Activated CD8-positive, alpha-beta memory T cell treated with anti-CD3 and anti-CD28 coated beads, Interleukin-2, amount 50 U/mL, for 1 hour (primary cell): ENCODE measurements around the gene GIMAP8.
"Not testable (repeated sequence)": the region's sequence is repeated elsewhere in the genome, so short reads cannot be mapped to it uniquely, and the experiment has no call there.

Experiments
- DNase-seq: peaks from one replicate; pipeline ENCODE4 v3.0.0-alpha.2; 2020; ENCODE audit errors: extremely low read depth

Gene GIMAP8

DNA sequence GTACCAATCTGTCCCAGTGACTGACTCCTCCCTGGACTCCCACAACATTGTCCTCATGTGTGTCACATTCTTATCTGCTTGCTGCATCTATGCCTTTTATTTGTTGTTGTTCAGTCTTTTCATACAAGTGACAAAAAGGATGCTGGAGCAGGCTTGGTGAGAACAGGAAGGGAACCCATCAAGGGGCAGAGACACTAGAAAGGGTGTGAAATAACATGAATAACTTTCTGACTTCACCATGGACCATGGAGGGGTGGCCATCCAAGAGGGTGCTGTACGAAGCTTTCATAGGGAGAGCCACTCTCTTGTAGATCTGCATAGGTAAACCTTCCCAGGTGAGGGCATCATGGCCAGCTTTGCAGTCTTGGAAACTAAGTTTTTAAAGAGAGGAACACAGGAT, 14.5 kb downstream of the GIMAP8 start:
- no peak for DNase-seq

DNA sequence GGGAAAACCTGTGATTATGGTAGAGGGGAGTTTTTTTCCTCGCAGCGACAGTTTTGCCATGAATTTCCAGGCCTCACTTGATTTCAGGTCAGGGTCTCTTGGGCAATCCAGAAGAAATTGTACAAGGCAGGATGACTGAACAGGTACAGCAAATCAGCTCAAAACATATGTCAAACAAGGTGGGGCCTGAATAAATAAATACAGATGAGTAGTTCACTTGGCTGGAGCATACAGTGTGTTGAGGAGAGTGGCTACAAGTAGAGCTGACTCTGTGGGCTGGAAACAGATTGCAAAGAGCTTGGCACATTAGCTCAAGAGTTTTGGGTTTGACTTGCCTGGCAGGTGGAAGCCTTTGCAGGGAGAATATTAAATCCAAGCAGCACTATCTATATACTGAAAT, 15.0 kb downstream of the GIMAP8 start:
- no peak for DNase-seq

DNA sequence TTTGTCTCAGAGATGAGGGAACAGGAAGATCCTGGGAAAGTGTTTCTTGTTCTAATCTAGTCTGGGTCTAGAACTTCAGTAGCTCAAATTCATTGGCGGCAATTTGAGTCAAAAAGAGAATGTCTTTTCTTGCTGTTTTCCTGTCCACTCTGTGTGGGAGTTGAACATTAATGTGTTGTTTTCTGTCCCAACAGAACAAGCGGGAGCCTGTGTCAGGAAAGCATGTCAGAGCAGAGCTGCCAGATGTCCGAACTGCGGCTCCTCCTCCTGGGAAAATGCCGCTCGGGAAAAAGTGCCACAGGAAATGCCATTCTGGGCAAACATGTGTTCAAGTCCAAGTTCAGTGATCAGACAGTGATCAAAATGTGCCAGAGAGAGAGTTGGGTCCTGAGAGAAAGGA, 16.0 kb downstream of the GIMAP8 start:
- no peak for DNase-seq

DNA sequence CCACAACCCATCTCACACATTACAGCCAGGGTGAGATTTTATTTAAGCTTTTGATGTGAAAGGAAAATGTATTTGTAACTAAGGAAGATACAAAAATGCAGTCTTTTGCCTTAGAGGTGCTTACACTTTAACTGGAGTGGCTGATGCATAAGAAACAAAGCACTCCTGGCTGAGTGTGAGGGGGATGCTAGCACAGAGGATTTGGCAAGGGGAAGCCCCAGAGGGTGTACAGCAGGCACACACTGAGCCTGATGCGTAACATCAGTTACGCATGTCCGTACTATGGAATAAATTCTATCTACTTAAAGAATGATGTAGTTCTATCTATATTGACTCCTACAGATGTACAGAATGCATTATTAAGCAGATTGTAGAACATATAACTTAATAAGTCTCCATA, 17.8 kb downstream of the GIMAP8 start:
- DNase-seq, result no peak

DNA sequence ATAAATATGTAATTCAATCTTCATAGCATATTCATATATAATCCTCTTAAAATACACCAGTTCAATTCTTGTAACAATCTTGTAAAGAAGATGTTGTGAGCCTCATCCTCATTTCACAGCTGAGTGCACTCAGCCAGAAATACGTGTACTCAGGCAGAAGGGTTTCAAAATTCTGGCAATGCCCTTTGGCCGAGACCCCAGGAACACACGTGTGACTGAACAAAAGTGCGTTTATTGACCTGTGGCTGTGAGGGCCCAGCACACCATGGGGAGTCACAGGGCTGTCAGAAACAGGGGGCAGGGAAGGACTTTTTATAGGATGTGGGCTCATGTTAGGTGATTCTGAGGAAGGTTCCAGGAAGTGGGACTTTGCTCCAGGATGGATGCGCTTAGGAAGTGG, 21.5 kb downstream of the GIMAP8 start:
- DNase-seq, result no peak

DNA sequence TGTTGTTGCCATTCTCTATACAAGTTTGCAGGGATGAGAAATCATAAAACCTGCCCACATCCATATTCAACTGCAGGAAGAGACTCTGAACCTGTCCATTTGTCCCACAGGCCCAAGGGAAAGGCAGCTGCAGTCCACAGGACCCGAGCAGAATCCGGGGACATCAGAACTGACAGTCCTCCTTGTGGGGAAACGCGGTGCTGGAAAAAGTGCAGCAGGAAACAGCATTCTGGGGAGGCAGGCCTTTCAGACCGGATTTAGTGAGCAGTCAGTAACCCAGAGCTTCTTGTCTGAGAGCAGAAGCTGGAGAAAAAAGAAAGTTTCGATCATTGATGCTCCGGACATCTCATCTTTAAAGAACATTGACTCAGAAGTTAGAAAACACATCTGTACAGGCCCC, 23.5 kb downstream of the GIMAP8 start:
- no peak for DNase-seq

DNA sequence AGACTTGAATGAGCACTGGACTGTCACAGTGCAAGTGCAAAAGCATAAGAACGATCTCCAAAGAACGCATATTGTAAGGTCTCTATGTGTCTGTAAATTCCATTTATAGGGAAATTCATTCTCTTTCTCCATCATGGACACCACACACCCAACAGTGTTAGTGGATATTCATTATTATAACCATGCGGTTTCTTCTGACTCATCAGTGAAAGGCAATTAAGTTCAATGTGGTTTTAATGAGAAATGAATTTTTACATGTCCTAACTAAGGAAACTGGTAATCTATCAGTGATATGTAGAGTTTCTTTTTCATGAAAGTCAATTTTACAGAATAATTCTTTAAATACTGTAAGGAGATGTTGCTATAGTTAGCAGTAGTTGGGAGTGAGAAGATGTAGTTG, 25.9 kb downstream of the GIMAP8 start:
- DNase-seq, result no peak

DNA sequence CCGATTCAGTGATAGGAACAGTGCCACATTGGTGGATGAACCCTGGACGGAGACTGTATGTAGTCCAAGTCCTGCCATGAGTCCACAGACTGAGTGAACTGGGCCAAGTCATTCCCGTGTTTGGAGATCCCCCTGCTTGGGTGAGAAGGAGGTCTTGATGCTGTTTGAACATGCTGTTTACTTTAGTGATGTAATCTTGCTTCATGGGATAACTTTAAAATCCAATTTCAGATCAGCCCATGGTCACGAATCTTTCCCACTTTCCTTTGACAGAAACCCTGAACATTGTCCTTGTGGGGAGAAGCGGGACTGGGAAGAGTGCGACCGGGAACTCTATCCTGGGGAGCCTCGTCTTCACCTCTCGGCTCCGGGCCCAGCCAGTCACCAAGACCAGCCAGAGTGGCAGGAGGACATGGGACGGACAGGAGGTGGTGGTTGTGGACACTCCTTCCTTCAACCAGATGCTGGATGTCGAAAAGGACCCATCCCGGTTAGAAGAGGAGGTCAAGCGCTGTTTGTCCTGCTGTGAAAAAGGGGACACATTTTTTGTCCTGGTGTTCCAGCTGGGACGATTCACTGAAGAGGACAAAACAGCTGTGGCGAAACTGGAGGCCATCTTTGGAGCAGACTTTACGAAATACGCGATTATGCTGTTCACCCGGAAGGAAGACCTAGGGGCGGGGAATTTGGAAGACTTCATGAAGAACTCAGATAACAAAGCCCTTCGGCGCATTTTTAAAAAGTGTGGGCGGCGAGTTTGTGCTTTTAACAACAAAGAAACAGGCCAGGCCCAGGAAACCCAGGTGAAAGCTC, 26.6 kb downstream of the GIMAP8 start:
- DNase-seq, result no peak

DNA sequence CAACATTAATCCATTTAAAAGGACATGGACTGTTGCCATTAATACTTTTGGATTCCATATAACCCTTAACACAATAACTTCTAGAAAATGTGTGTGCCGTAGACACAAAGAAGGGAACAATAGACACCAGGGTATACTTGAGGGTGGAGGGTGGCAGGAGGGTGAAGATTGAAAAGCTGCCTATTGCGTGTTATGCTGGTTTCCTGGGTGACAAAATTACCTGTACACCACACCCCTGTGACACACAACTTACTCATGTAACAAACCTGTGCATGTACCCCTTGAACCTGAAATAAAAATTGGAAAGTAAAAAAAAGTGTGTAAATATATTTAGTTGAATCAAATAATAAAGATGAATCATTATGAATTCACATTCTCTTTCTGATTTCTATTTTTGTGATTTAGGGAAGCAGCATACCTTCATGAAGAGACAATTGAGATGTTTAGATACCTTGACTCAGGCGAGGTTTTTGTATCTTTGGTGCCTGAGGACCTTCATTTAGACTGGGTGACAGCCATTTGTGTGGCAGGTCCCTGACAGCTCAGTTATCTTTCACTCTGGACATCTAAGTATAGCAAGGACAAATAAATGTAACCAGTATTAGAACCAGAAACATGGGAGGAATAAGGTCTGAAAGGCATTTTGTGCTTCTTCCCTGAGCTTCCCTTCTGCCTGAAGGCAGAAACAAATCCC, 28.7 kb downstream of the GIMAP8 start:
- DNase-seq, result peak; percentile 53

DNA sequence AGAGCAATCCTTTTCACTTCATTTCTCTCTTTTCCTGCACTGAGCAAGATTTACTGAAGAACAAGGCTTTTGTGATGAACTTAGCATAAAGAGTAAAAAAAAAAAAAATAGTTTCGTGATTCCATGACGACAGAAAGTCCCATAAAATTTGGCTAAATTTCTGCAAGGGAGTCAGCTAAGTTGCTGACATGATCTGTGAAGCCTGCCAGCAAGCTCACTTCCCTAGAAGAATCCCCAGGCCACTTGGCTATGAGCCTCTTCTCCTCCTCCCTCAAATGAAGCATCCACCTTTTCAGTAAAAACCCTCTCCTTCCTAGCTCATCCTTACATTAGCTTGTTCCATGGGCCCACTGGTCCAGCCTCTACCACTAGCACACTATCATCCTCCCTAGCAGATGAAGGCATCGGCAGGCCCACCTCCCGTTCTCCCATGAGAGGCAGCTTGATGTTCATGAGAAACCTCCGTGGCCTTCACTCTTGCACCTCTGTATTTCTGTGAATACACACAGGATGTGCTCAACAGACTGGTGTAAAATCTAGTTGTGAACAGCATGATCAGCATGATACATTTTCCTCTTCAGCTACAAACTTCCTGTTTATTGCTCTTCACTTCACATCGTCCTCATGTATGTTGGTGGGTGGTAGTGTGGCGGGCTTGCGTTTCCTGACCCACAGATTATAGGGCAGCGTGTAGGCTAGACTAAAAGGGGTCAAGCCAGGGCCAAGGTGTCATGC, 30.9 kb downstream of the GIMAP8 start:
- DNase-seq, result no peak

DNA sequence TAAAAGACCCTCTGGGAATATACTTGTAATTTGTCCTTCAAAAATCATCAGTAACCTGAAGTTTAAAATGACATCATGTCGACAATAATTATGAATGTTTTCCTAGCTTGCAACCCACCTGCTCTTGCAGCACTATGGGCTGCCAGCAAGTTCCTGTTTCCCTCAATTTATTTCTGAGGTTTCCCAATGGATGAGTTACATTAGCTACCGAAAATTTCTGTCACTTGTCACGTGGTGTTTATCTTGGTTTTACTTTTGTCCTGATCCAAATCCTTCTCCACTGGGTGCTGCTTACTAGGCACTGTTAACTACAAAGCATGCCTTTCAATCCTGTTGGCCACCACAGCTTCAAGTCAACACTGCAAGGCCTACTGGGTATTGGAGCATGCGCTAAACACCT, 31.5 kb downstream of the GIMAP8 start:
- no peak for DNase-seq

DNA sequence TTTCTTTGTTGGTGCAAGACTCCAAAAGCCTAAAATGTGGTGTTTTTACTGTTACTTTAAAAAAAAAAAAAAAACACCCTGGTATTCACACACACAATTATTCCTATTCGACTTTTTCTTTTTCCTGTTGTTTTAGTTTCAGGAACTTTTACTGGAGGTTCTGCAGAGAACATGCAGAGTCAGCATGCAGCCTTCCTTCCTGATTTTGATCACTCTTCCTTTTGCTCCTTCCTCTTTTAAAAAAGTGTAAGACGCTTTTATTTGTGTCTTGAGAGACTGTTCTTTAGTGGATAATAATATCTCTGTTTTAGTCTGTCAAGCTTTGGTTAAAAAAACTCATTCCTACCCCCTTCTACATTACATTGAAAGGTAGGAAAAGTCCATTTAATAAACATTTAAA, 33.1 kb downstream of the GIMAP8 start:
- DNase-seq, result not testable (repeated sequence)

DNA sequence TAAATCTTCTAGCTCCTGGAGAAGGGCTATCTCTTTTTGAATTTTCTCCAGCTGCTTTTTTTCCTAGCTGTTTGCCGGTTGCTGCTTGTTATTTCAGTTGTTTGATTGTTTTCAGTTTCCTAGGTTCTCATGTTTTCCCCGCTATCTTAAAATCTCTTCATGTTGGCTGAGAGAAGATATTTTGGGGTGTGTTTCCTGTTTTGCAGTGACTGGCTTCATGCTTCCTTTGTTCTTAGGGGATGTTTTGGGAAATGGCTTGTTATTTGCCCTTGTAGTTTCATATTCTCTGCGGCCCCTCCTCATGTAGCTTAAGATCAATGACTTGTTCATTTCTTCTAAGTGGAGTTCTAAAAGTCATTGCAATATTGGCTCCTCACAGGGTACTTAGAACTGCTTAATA, 33.6 kb downstream of the GIMAP8 start:
- not testable (repeated sequence) for DNase-seq

DNA sequence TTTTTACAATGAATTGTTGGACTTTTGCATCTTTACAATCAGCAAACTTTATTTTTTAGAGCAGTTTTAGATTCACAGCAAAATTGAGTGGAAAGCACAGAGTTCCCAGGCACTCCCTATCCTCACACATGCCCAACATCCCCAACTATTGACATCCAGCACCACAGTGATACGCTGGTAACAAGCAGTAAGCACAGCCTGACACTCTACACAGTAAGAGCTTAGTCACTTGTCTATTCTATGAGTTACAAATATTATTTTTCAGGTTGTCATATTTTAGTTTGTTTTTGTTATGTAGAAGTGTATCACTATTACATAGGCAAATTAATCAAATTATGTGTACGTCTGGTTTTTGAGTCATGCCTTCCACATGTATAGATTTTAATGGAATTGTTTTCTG, 37.2 kb downstream of the GIMAP8 start:
- DNase-seq, result no peak

DNA sequence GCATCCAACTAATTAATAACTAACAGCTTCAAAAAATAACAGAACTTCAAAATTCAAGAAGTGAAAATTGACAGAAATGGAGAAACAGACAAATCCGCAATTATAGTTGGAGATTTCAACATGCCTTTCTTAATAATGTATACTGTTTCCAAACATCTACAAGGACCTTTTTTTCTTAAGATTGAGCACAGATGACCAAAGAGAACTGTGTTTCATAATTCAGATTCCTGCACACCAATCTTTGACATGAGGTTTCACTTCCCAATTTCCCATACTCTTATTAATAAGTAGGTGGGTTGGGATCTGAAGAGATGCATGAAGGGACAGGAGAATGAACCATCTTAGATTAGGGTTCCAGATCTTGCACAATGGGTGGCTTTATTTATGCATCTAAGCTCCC, 39.4 kb downstream of the GIMAP8 start:
- DNase-seq, result no peak

DNA sequence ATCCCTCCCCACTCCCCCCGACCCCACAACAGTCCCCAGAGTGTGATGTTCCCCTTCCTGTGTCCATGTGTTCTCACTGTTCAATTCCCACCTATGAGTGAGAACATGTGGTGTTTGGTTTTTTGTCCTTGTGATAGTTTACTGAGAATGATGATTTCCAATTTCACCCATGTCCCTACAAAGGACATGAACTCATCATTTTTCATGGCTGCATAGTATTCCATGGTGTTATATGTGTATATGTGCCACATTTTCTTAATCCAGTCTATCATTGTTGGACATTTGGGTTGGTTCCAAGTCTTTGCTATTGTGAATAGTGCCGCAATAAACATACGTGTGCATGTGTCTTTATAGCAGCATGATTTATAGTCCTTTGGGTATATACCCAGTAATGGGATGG, 43.0 kb downstream of the GIMAP8 start:
- not testable (repeated sequence) for DNase-seq

DNA sequence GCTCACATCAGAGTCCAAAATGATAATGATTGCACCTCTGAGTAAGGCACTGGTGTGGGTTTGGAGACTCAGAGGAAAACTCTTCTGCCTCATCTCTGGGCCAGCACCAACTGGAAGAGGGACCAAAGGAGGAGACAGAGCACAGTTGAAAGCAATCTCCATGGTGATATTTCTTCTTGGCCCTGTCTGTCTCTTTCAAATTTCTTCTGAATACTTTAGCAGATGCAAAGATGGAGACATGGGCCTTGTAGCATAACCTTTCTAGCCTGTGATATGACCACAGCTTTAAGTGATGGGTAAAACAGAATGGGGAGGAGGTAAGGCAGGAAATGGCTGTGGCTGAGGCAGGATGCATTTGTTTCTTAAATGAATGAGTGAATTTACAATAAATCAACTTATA, 52.1 kb downstream of the GIMAP8 start:
- DNase-seq, result no peak

DNA sequence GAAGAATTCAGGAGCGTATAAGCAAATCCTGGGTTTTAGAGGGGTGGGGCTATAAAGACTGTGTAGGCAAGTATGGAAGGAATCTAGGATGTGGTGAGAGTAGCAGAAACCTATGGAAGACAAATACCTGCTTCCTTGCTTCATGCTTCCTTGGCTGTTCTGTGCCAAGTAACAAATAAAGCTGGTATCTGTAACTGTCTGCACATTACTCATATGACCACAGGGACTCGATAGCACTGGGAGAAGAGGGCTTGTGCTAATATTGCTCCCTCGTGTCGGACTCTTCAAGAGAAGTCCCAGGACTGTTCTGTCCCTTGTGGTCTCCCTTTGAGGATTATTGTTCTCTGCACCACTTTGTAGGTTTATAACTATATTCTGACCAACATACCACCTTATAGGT, 52.7 kb downstream of the GIMAP8 start:
- no peak for DNase-seq

DNA sequence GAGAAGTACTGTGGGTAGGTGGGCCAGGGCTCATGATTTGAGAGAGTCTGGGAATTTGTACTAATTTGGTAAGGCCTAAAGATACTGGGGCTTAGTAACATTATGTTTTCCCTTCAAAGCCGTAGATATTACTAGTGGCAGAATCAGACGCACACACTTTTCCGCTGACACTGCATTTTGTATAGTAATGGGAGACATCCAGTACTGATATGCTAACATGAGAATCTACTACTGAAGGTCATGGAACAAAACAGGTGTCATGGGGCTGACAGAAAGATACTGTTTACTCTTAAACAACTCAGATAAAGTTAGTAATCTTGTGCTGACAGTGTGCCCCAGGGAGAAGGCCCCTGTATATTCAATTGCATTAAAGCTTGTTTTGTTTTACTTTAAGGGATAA, 53.2 kb downstream of the GIMAP8 start:
- no peak for DNase-seq

DNA sequence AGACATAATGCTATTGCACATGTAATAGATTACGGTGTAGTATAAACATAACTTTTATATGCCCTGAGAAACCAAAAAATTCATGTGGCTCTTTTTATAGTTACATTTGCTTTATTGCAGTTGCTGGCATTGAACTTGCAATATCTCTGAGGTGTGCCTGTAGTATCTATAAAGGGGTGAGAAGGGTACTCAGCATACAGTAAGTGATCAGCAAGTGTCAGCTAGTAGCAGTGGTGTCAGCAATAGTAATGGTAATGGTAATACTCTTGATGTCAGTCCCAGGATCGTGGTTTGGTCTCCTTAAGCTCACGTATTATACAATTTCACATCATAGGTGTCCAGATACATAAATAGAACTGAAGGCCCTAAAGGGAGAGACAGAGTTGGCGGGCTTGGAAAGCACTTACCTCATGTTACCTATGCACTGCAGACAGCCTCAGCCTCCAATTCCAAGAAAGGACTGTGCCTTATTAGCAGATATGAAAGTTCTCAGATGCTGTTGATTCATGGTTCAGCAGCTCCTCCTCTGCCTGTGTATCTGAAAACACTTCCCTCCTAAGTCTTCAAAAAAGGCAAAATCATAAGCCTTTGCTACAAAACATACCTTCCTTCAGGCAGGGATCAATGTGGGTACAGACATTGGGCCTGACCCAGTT, 57.6 kb downstream of the GIMAP8 start:
- DNase-seq, result no peak

DNA sequence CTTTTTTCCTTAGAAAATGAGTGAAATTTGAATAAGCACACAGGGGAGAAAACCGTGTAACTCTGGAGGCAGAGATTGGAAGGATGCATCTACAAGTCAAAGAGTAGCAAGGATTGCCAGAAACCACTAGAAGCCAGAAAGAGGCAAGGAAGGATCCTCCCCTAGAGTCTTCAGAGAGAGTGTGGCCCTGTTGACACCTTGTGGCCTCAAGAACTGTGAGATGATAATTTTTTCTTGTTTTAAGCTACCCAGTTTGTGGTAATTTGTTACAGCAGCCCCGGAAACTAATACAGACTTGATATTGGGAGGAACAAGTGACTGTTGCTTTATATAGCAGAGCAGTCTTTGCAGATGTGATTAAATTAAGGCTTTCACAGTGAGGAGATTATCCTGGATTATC, 60.6 kb downstream of the GIMAP8 start:
- no peak for DNase-seq

DNA sequence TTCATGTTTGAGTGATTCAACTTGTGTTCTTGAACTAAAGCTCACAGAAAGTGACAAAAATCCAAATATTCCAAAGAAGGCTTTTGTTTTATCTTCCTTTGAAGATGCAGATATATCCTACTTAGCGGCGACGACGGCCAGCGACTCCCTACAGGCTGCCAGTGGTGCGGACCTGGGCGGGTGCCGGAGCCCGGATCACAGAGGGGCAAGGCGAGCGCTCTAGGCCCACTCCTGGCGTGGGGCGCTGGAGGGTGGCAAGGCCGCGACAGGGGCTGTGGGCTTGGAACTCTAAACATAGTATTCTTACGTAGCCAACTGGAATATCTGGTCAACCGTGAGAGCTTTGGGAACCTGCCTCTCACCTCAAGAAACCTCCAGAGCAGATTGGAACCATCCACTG, 63.3 kb downstream of the GIMAP8 start:
- DNase-seq, result no peak
